ENCODE data around the gene FEZ2.

DNA sequence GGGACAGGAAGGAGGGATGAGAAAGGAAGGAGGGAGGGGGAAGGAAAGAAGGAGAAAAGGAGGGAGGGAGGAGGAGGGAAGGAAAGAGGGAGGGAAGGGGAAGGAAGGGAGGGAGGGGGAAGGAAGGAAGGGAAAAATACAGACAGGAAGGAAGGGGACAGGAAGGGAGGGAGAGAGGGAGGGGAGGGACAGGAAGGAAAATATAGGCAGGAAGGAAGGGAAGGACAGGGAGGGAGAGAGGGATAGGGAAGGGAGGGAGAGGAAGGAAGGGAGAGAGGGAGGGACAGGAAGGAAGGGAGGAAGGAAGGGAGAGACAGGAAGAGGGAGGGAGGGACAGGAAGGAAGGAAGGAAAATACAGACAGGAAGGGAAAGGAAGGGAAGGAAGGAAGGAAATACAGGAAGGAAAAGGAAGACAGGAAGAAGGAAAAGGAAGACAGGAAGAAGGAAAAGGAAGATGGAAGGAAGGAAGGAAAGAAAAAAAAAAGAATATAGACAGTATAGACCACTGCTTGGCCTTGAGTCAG, 63.6 kb downstream of the FEZ2 start:
- TF ChIP-seq, protein P1, sequence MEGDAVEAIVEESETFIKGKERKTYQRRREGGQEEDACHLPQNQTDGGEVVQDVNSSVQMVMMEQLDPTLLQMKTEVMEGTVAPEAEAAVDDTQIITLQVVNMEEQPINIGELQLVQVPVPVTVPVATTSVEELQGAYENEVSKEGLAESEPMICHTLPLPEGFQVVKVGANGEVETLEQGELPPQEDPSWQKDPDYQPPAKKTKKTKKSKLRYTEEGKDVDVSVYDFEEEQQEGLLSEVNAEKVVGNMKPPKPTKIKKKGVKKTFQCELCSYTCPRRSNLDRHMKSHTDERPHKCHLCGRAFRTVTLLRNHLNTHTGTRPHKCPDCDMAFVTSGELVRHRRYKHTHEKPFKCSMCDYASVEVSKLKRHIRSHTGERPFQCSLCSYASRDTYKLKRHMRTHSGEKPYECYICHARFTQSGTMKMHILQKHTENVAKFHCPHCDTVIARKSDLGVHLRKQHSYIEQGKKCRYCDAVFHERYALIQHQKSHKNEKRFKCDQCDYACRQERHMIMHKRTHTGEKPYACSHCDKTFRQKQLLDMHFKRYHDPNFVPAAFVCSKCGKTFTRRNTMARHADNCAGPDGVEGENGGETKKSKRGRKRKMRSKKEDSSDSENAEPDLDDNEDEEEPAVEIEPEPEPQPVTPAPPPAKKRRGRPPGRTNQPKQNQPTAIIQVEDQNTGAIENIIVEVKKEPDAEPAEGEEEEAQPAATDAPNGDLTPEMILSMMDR (IDR thresholded peaks at IDR 0.05) = no peak
- TF ChIP-seq, protein P2, sequence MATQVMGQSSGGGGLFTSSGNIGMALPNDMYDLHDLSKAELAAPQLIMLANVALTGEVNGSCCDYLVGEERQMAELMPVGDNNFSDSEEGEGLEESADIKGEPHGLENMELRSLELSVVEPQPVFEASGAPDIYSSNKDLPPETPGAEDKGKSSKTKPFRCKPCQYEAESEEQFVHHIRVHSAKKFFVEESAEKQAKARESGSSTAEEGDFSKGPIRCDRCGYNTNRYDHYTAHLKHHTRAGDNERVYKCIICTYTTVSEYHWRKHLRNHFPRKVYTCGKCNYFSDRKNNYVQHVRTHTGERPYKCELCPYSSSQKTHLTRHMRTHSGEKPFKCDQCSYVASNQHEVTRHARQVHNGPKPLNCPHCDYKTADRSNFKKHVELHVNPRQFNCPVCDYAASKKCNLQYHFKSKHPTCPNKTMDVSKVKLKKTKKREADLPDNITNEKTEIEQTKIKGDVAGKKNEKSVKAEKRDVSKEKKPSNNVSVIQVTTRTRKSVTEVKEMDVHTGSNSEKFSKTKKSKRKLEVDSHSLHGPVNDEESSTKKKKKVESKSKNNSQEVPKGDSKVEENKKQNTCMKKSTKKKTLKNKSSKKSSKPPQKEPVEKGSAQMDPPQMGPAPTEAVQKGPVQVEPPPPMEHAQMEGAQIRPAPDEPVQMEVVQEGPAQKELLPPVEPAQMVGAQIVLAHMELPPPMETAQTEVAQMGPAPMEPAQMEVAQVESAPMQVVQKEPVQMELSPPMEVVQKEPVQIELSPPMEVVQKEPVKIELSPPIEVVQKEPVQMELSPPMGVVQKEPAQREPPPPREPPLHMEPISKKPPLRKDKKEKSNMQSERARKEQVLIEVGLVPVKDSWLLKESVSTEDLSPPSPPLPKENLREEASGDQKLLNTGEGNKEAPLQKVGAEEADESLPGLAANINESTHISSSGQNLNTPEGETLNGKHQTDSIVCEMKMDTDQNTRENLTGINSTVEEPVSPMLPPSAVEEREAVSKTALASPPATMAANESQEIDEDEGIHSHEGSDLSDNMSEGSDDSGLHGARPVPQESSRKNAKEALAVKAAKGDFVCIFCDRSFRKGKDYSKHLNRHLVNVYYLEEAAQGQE (IDR thresholded peaks at IDR 0.05; ENCODE audit: insufficient read depth in 1 of 2, low read depth in 2 of 2, low read length in 1 of 2) = no peak
- no peak for TF ChIP-seq SIN3A (IDR thresholded peaks at IDR 0.05; ENCODE audit: borderline replicate concordance, insufficient read depth, low read depth, low read length)

All from Panc1 (cell line).